Prostate gland (tissue), 2 donors: ENCODE data around the gene SLC35F3. TPM values are rescaled to one million over a fixed set of nuclear protein-coding genes. Genes with fewer than 3 reads are reported as not detected.

Experiments
- DNase-seq: peaks from one replicate; pipeline ENCODE4 v3.0.0-alpha.2; 2019; ENCODE audit warnings: low spot score
- H3K27ac ChIP-seq, 2 donors: fragments of 200-600 bp; sonication (generic); 2 replicates each; pipeline ENCODE4 v1.5.1; 2017 to 2019
- H3K27me3 ChIP-seq: fragments of 200-600 bp; sonication (generic); replicated peaks from 2 replicates; pipeline ENCODE4 v1.5.1; 2019; ENCODE audit not compliant: insufficient read depth
- H3K36me3 ChIP-seq, 2 donors: fragments of 200-600 bp; sonication (generic); 1 replicate in 1 of 2; 2 replicates in 1 of 2; pipeline versions ENCODE4 v1.5.1 to v1.8.1; 2017 to 2019
- H3K4me1 ChIP-seq: fragments of 200-600 bp; sonication (generic); replicated peaks from 2 replicates; pipeline ENCODE4 v1.5.1; 2019
- H3K4me3 ChIP-seq, 2 donors: fragments of 200-600 bp; sonication (generic); 2 replicates each; pipeline ENCODE4 v1.5.1; 2017 to 2019
- H3K9me3 ChIP-seq: fragments of 200-600 bp; sonication (generic); 2 replicates; pipeline ENCODE4 v1.5.1; 2017
- POLR2A ChIP-seq: fragments of 450-650 bp; IDR thresholded peaks from one replicate; pipeline ENCODE4 v1.6.1; 2016; ENCODE audit warnings: antibody characterized with exemption, mild to moderate bottlenecking
- POLR2AphosphoS5 ChIP-seq: sonication (generic); formaldehyde crosslinking; IDR thresholded peaks from one replicate; pipeline ENCODE4 v1.6.1; 2017; ENCODE audit warnings: antibody characterized with exemption
- WGBS: methylation state at CpG from one replicate; pipeline ENCODE4 v1.1.5; 2018; 5-methylcytosine and 5-hydroxymethylcytosine counted together
- intact Hi-C: fragments of 100-400 bp; cut with DNase I; formaldehyde crosslinking; loops from one replicate; pipeline ENCODE4 v1.14.2; 2022
- total RNA-seq, 2 donors: library from RNA; depleted of rRNA; stranded (reverse); fragments of >200 nt; gene quantifications; one replicate each; pipeline ENCODE4 v1.1.0, GENCODE V29; 2016
- TF ChIP-seq, protein P1 (sequence below), 4 experiments: fragments of 200-600 bp in 2 of 4; fragments of 450-650 bp in 2 of 4; sonication (generic) in 2 of 4; IDR thresholded peaks; 1 replicate in 3 of 4; 2 replicates in 1 of 4; pipeline ENCODE4 v1.5.1; 2016 to 2019; ENCODE audit warnings: antibody characterized with exemption in 4 of 4, mild to moderate bottlenecking in 2 of 4, moderate library complexity in 2 of 4

The SLC35F3 gene
- total RNA-seq, 2 donors from 2014 or later: 0.34 to 0.64 TPM

DNA sequence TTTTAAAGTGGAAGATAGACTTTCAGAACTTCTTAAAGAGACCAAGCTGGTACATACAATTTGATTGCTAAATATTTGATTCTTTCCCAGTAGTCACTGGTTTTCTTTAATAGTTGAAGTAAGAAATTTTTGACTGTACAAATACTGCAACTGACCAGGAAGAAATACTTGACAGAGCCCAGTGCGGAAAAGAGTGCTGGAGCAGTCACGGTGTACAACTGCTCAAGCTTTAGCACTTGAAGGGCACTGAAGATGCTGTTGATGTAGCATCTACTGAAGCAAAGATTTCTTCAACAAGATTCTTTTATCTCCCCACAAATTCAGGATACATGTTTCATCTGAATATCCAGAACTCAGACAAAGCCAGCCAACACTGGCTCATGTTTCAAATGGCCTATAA lies 41.5 kb downstream of the SLC35F3 start:
- Histone ChIP-seq H3K27me3 (no peaks in the 10 kb centered on the region), H3K9me3 (no peaks in the 10 kb centered on the region), H3K36me3 (no peaks in the 10 kb centered on the region), H3K4me1 (no peaks in the 10 kb centered on the region), H3K27ac (no peak overlapping the region), H3K4me3 (no peak overlapping the region)
- no peak for DNase-seq
- TF ChIP-seq, protein P1, sequence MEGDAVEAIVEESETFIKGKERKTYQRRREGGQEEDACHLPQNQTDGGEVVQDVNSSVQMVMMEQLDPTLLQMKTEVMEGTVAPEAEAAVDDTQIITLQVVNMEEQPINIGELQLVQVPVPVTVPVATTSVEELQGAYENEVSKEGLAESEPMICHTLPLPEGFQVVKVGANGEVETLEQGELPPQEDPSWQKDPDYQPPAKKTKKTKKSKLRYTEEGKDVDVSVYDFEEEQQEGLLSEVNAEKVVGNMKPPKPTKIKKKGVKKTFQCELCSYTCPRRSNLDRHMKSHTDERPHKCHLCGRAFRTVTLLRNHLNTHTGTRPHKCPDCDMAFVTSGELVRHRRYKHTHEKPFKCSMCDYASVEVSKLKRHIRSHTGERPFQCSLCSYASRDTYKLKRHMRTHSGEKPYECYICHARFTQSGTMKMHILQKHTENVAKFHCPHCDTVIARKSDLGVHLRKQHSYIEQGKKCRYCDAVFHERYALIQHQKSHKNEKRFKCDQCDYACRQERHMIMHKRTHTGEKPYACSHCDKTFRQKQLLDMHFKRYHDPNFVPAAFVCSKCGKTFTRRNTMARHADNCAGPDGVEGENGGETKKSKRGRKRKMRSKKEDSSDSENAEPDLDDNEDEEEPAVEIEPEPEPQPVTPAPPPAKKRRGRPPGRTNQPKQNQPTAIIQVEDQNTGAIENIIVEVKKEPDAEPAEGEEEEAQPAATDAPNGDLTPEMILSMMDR (IDR thresholded peaks at IDR 0.05): no peak
- TF ChIP-seq POLR2A (no peak), POLR2AphosphoS5 (no peak)
- WGBS: 86% methylated on average over 2 of the region's 2 CpGs
- intact Hi-C loops: no loop called here

DNA sequence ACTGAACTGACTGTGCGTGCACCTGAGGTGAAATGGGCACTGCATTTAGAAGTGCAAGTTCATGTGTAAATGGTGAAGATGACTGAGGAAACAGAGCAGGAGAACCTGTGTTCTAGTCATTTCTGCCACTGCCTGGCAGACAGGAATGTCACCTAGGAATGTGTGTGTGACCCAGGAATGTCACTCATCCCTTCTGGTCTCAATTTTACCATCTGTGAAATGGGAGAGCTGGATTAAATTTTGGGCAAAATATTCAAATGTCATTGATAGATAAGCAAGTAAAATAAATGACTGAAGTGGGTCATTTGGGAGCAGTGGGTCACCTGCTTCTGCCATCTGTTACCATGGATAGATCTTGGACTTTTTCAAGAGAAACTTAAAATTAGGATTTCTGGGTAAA lies 42.2 kb downstream of the SLC35F3 start:
- 97% methylated on average over 1 of the region's 1 CpG for WGBS
- H3K27ac ChIP-seq: no peak overlapping the region
- intact Hi-C loops: no loop called here

DNA sequence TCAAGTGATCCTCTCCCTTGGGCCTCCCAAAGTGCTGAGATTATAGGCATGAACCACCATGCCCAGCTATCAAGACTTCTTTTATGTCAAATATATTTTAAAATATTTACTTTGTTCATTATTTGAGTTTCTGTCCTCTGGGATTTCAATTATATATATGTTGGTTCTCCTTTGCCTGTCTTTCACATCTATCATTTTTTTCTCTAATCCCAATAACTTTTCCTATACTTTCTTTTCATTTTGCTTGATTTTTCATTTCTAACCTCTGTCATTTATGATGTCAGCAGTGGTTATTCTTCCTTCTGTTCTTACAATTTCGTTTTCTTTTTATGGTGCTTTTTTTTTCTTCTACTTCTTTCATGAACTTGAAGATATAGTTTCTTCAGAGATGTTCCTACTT lies 47.3 kb downstream of the SLC35F3 start:
- DNase-seq: no peak
- TF ChIP-seq POLR2A (no peak), POLR2AphosphoS5 (no peak)
- TF ChIP-seq, protein P1 (IDR thresholded peaks at IDR 0.05): no peak
- H3K27ac ChIP-seq: no peak overlapping the region
- 78% methylated on average over 1 of the region's 1 CpG for WGBS
- H3K4me1 ChIP-seq: no peaks in the 10 kb centered on the region
- no peak overlapping the region for H3K4me3 ChIP-seq
- H3K9me3 ChIP-seq: no peaks in the 10 kb centered on the region
- no peaks in the 10 kb centered on the region for H3K36me3 ChIP-seq
- no peaks in the 10 kb centered on the region for H3K27me3 ChIP-seq
- intact Hi-C loops: no loop called here

More for the DNA sequence above, 42.2 kb downstream of the SLC35F3 start:
- Histone ChIP-seq H3K9me3 (no peaks in the 10 kb centered on the region), H3K36me3 (no peaks in the 10 kb centered on the region), H3K4me1 (no peaks in the 10 kb centered on the region), H3K27me3 (no peaks in the 10 kb centered on the region), H3K4me3 (no peak overlapping the region)
- no peak for TF ChIP-seq POLR2A
- TF ChIP-seq, protein P1 (IDR thresholded peaks at IDR 0.05): no peak
- no peak for TF ChIP-seq POLR2AphosphoS5
- no peak for DNase-seq

DNA sequence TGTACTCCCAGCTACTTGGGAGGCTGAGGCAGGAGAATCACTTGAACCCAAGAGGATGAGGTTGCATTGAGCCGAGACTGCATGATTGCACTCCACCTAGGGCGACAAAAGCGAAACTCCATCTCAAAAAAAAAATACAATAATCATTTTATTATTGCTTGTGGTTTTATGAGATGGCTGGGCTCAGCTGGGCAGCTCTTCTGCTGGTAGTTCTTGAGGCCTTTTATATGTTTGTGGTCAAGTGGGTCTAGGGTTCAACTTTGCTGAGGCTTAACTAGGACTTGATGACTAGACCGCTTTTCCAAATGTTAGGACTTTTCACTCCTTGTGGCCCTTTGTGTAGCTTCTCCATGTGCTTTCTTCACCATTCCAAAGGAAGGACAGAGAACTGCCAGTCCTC lies 53.2 kb downstream of the SLC35F3 start:
- Histone ChIP-seq H3K27me3 (no peaks in the 10 kb centered on the region), H3K36me3 (no peaks in the 10 kb centered on the region), H3K27ac (no peak overlapping the region), H3K4me1 (no peaks in the 10 kb centered on the region), H3K4me3 (no peak overlapping the region), H3K9me3 (no peaks in the 10 kb centered on the region)
- intact Hi-C loops: no loop called here
- DNase-seq: no peak
- 100% methylated on average over 4 of the region's 4 CpGs for WGBS
- TF ChIP-seq POLR2AphosphoS5 (no peak), POLR2A (no peak)
- TF ChIP-seq, protein P1 (IDR thresholded peaks at IDR 0.05): no peak

DNA sequence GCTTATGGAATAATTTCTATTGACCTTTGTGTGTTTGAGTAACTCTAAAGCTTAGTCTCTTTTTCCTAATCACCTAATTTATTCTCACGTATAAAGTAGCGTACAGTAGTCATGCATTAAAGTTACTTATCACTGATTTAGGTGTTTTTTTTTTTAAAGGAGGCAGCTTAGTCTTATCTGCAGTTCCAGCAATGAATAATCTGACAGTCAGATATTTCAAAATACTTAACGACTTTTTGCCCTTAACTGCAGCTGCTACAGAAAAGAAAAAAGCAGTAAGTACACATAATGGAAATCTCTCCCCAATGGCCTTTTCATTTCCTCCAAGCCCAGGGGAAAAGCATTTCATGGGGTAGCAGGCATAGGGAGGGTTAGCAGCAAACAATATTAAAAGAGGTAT lies 54.6 kb downstream of the SLC35F3 start:
- no peaks in the 10 kb centered on the region for H3K36me3 ChIP-seq
- intact Hi-C loops: no loop called here
- DNase-seq: no peak

More for the DNA sequence above, 54.6 kb downstream of the SLC35F3 start:
- WGBS: 54% methylated on average over 3 of the region's 3 CpGs
- Histone ChIP-seq H3K9me3 (no peaks in the 10 kb centered on the region), H3K27ac (no peak overlapping the region), H3K4me3 (no peak overlapping the region), H3K27me3 (no peaks in the 10 kb centered on the region), H3K4me1 (no peaks in the 10 kb centered on the region)
- TF ChIP-seq POLR2AphosphoS5 (no peak), POLR2A (no peak)
- TF ChIP-seq, protein P1 (IDR thresholded peaks at IDR 0.05): no peak
